Esophagus squamous epithelium (tissue), 4 donors: ENCODE results near the gene RASL11B.

Experiments
- POLR2A ChIP-seq, 4 donors: fragments of 450-650 bp; IDR thresholded peaks; one replicate each; pipeline ENCODE4 v1.6.1; 2017; ENCODE audit warnings: antibody characterized with exemption in 4 of 4, mild to moderate bottlenecking in 4 of 4, moderate library complexity in 3 of 4
- TF ChIP-seq, protein P1 (sequence below), 6 experiments: fragments of 450-650 bp in 4 of 6; fragments of 200-600 bp in 2 of 6; sonication (generic) in 2 of 6; IDR thresholded peaks; one replicate each; pipeline ENCODE4 v1.5.1; 2016 to 2019; ENCODE audit warnings: antibody characterized with exemption in 6 of 6, mild to moderate bottlenecking in 4 of 6, moderate library complexity in 4 of 6

DNA sequence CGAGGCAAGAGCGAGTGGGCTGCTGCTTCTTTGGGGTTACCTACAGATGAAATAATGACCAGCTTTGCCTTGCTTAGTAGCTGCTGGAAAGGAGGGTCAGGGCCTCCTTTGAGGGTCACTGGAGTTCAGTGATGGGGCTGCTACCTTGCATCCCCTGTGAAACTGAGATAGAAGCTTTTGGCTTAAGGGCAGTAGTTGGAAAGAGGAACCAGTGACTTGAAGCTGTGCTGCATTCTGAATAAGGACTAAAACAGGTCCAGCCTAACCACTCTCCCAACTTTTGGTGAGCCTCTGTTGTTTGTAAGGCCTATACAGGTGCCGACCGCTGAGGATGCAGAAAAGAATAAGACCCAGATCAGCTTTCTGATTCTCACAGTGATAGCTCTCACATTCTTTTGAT, 41.2 kb downstream of the RASL11B start:
- TF ChIP-seq, protein P1, sequence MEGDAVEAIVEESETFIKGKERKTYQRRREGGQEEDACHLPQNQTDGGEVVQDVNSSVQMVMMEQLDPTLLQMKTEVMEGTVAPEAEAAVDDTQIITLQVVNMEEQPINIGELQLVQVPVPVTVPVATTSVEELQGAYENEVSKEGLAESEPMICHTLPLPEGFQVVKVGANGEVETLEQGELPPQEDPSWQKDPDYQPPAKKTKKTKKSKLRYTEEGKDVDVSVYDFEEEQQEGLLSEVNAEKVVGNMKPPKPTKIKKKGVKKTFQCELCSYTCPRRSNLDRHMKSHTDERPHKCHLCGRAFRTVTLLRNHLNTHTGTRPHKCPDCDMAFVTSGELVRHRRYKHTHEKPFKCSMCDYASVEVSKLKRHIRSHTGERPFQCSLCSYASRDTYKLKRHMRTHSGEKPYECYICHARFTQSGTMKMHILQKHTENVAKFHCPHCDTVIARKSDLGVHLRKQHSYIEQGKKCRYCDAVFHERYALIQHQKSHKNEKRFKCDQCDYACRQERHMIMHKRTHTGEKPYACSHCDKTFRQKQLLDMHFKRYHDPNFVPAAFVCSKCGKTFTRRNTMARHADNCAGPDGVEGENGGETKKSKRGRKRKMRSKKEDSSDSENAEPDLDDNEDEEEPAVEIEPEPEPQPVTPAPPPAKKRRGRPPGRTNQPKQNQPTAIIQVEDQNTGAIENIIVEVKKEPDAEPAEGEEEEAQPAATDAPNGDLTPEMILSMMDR (IDR thresholded peaks at IDR 0.05) = no peak
- TF ChIP-seq POLR2A (IDR thresholded peaks at IDR 0.05) = no peak
